KMS-11 (cell line): ENCODE measurements around the gene CDH20.

ENCODE experiments used
- H2AFZ ChIP-seq: fragments of 200-600 bp; sonication (generic); 2 replicates; pipeline ENCODE4 v1.6.1; 2016; ENCODE audit warnings: antibody characterized with exemption, mixed run types, low read depth
- H3K27ac ChIP-seq: fragments of 200-600 bp; sonication (generic); 2 replicates; pipeline ENCODE4 v1.6.1; 2016; ENCODE audit warnings: mild to moderate bottlenecking, mixed run types
- H3K27me3 ChIP-seq: fragments of 200-600 bp; sonication (generic); 2 replicates; pipeline ENCODE4 v1.6.1; 2017; ENCODE audit warnings: mild to moderate bottlenecking, low read depth, mixed run types, moderate library complexity; ENCODE audit not compliant: insufficient read depth
- H3K36me3 ChIP-seq: fragments of 200-600 bp; sonication (generic); 2 replicates; pipeline ENCODE4 v1.6.1; 2017; ENCODE audit warnings: mild to moderate bottlenecking, mixed run types; ENCODE audit not compliant: insufficient read depth
- H3K4me1 ChIP-seq: fragments of 200-600 bp; sonication (generic); 2 replicates; pipeline ENCODE4 v1.6.1; 2016; ENCODE audit warnings: mild to moderate bottlenecking, low read depth, mixed run types; ENCODE audit not compliant: poor library complexity, severe bottlenecking
- H3K4me2 ChIP-seq: fragments of 200-600 bp; sonication (generic); 2 replicates; pipeline ENCODE4 v1.7.0; 2016; ENCODE audit warnings: mild to moderate bottlenecking, mixed run types
- H3K4me3 ChIP-seq: fragments of 200-600 bp; sonication (generic); IDR thresholded peaks from 2 replicates; pipeline ENCODE4 v1.6.1; 2017; ENCODE audit warnings: low read depth, low read length, mixed read lengths; ENCODE audit not compliant: insufficient read depth
- H3K79me2 ChIP-seq: fragments of 200-600 bp; sonication (generic); 2 replicates; pipeline ENCODE4 v1.6.1; 2016; ENCODE audit warnings: low read depth, mixed run types; ENCODE audit not compliant: insufficient read depth
- H3K9ac ChIP-seq: fragments of 200-600 bp; sonication (generic); 2 replicates; pipeline ENCODE4 v1.6.1; 2016; ENCODE audit warnings: mild to moderate bottlenecking, mixed run types
- H4K20me1 ChIP-seq: fragments of 200-600 bp; sonication (generic); 2 replicates; pipeline ENCODE4 v1.6.1; 2016; ENCODE audit warnings: mild to moderate bottlenecking, mixed run types; ENCODE audit not compliant: insufficient read depth
- CTCF ChIP-seq: fragments of 200-600 bp; sonication (generic); conservative IDR thresholded peaks from 2 replicates; pipeline ENCODE4 v1.6.1; 2017; ENCODE audit warnings: low read depth, mild to moderate bottlenecking, antibody characterized with exemption, low read length, moderate library complexity, mixed read lengths

The CDH20 gene

GRCh38 chr18:61544178-61544577 is 210.9 kb downstream of the CDH20 start:
- no peaks in the 10 kb centered on the region for H3K27me3 ChIP-seq
- H3K4me2 ChIP-seq: no peak overlapping the region
- no peak for TF ChIP-seq CTCF
- H3K27ac ChIP-seq: no peak overlapping the region
- H3K79me2 ChIP-seq: no peaks in the 10 kb centered on the region
- H3K4me3 ChIP-seq: no peak overlapping the region
- no peaks in the 10 kb centered on the region for H3K4me1 ChIP-seq
- no peaks in the 10 kb centered on the region for H4K20me1 ChIP-seq
- no peaks in the 10 kb centered on the region for H3K36me3 ChIP-seq
- H3K9ac ChIP-seq: no peak overlapping the region
- no peak overlapping the region for H2AFZ ChIP-seq

GRCh38 chr18:61545281-61546245 is 212.3 kb downstream of the CDH20 start:
- no peaks in the 10 kb centered on the region for H4K20me1 ChIP-seq
- H3K36me3 ChIP-seq: no peaks in the 10 kb centered on the region
- no peaks in the 10 kb centered on the region for H3K27me3 ChIP-seq
- no peak overlapping the region for H3K4me2 ChIP-seq
- H3K79me2 ChIP-seq: no peaks in the 10 kb centered on the region
- no peak overlapping the region for H3K4me3 ChIP-seq
- no peak overlapping the region for H3K27ac ChIP-seq
- H2AFZ ChIP-seq: no peak overlapping the region
- no peak for TF ChIP-seq CTCF
- no peak overlapping the region for H3K9ac ChIP-seq
- H3K4me1 ChIP-seq: no peaks in the 10 kb centered on the region

GRCh38 chr18:61546590-61546989 is 213.4 kb downstream of the CDH20 start:
- Histone ChIP-seq H3K79me2 (no peaks in the 10 kb centered on the region), H3K9ac (no peak overlapping the region), H3K4me3 (no peak overlapping the region), H2AFZ (no peak overlapping the region), H3K27me3 (no peaks in the 10 kb centered on the region), H4K20me1 (no peaks in the 10 kb centered on the region), H3K4me2 (no peak overlapping the region), H3K4me1 (no peaks in the 10 kb centered on the region), H3K36me3 (no peaks in the 10 kb centered on the region), H3K27ac (no peak overlapping the region)
- no peak for TF ChIP-seq CTCF

GRCh38 chr18:61549416-61549815 is 216.2 kb downstream of the CDH20 start:
- no peak overlapping the region for H3K27ac ChIP-seq
- no peak overlapping the region for H3K4me3 ChIP-seq
- no peak overlapping the region for H3K4me2 ChIP-seq
- TF ChIP-seq CTCF: no peak
- H2AFZ ChIP-seq: no peak overlapping the region
- H3K4me1 ChIP-seq: no peaks in the 10 kb centered on the region
- no peak overlapping the region for H3K9ac ChIP-seq
- H4K20me1 ChIP-seq: no peaks in the 10 kb centered on the region
- no peaks in the 10 kb centered on the region for H3K79me2 ChIP-seq
- H3K36me3 ChIP-seq: no peaks in the 10 kb centered on the region
- no peaks in the 10 kb centered on the region for H3K27me3 ChIP-seq
